HepG2 (cell line): ENCODE results near the gene SLC38A9. TPM values are rescaled to one million over a fixed set of nuclear protein-coding genes. Genes with fewer than 3 reads are reported as not detected.

ENCODE experiments used
- ATAC-seq: fragments of 200-7000 bp; cut with Tn5 transposase; 3 replicates; pipeline ENCODE4 v1.9.1; 2020; ENCODE audit warnings: mild to moderate bottlenecking, moderate library complexity
- BruUV-seq: library from RNA; stranded (reverse); fragments of 400-500 nt; replicated peaks from 2 replicates; lab custom pipeline; 2021; lab: Mats Ljungman, UMichigan
- CTCF ChIA-PET: fragments of 300-600 bp; formaldehyde crosslinking; extraction: SDS; loops from one replicate; lab custom pipeline; 2021; ENCODE audit warnings: low total read pairs, inconsistent platforms, low intra/inter-chr PET ratio; lab: Yijun Ruan, JAX
- POLR2A ChIA-PET: fragments of 350-600 bp; sonication (Branson Sonifier 250); formaldehyde crosslinking; loops from one replicate; lab custom pipeline; 2020; ENCODE audit warnings: antibody characterized with exemption, inconsistent platforms; lab: Yijun Ruan, JAX
- DNase-seq: peaks from one replicate; pipeline ENCODE4 v3.0.0-alpha.2; 2015; ENCODE audit warnings: low spot score
- FAIRE-seq: peaks from 3 replicates; lab custom pipeline; 2011; peaks lifted over from hg19 to GRCh38; lab: Jason Lieb, UNC
- H2AFZ ChIP-seq: one replicate; pipeline ENCODE4 v1.6.1; 2011; ENCODE audit warnings: low read length, inconsistent platforms
- H3K27ac ChIP-seq: fragments of 300-600 bp; 3 replicates; pipeline ENCODE4 v1.8.0; 2011; ENCODE audit warnings: mixed run types, mild to moderate bottlenecking, mixed read lengths, low read length, inconsistent platforms; ENCODE audit not compliant: insufficient read depth; ENCODE audit errors: extremely low read length
- H3K27me3 ChIP-seq, 2 experiments: fragments of 200-600 bp in 1 of 2; 2 replicates in 1 of 2; 3 replicates in 1 of 2; pipeline versions ENCODE4 v1.6.0 to v1.8.0; 2011; ENCODE audit warnings: low read length in 2 of 2, mild to moderate bottlenecking in 2 of 2, moderate library complexity in 2 of 2, inconsistent platforms in 1 of 2; ENCODE audit not compliant: insufficient read depth in 2 of 2, control insufficient read depth in 1 of 2
- H3K36me3 ChIP-seq, 2 experiments: fragments of 200-600 bp in 1 of 2; replicated peaks in 1 of 2; 2 replicates in 1 of 2; 3 replicates in 1 of 2; pipeline versions ENCODE4 v1.5.1 to v1.8.0; 2011; ENCODE audit warnings: low read length in 2 of 2, inconsistent platforms in 1 of 2; ENCODE audit not compliant: insufficient read depth in 2 of 2, control insufficient read depth in 1 of 2
- H3K4me1 ChIP-seq: 2 replicates; pipeline ENCODE4 v1.5.1; 2012; ENCODE audit warnings: low read length, inconsistent platforms; ENCODE audit not compliant: insufficient read depth
- H3K4me2 ChIP-seq: 2 replicates; pipeline ENCODE4 v1.6.0; 2011; ENCODE audit warnings: low read depth, low read length, inconsistent platforms
- H3K4me3 ChIP-seq, 3 experiments: fragments of 200-600 bp in 1 of 3; sonication (generic), shearing (Covaris generic) in 1 of 3; replicated peaks in 1 of 3; 2 replicates each; pipeline ENCODE4 v1.5.1; 2011 to 2016; ENCODE audit warnings: low read length in 3 of 3, inconsistent platforms in 2 of 3, low read depth in 2 of 3, mild to moderate bottlenecking in 2 of 3, control low read depth in 1 of 3, mixed read lengths in 1 of 3; ENCODE audit not compliant: insufficient read depth in 1 of 3
- H3K79me2 ChIP-seq: one replicate; pipeline ENCODE4 v1.6.1; 2011; ENCODE audit warnings: low read length, inconsistent platforms; ENCODE audit not compliant: insufficient read depth
- H3K9ac ChIP-seq: 2 replicates; pipeline ENCODE4 v1.6.0; 2011; ENCODE audit warnings: mild to moderate bottlenecking, low read depth, low read length, inconsistent platforms; ENCODE audit not compliant: insufficient read depth
- H3K9me3 ChIP-seq: 2 replicates; pipeline ENCODE4 v1.5.1; 2012; ENCODE audit warnings: mild to moderate bottlenecking, low read length
- H4K20me1 ChIP-seq: 2 replicates; pipeline ENCODE4 v1.6.0; 2011; ENCODE audit warnings: inconsistent platforms, mild to moderate bottlenecking, low read length, moderate library complexity; ENCODE audit not compliant: insufficient read depth
- CREM ChIP-seq, 2 experiments: sonication (generic) in 1 of 2; formaldehyde crosslinking in 1 of 2; IDR thresholded peaks; 2 replicates each; pipeline versions ENCODE4 v1.4.0 to v1.6.1; 2016 to 2020; ENCODE audit warnings: antibody characterized with exemption in 1 of 2, mild to moderate bottlenecking in 1 of 2, missing genetic modification reagents in 1 of 2
- PAF1 ChIP-seq: IDR thresholded peaks from 2 replicates; pipeline ENCODE4 v1.6.1; 2016; ENCODE audit warnings: missing genetic modification reagents, missing compliant biosample characterization
- PHF20 ChIP-seq: sonication (generic); formaldehyde crosslinking; IDR thresholded peaks from 2 replicates; pipeline ENCODE4 v1.5.0; 2020; ENCODE audit warnings: mild to moderate bottlenecking, missing genetic modification reagents
- SMARCE1 ChIP-seq: fragments of 450-650 bp; IDR thresholded peaks from 2 replicates; pipeline ENCODE4 v1.6.1; 2017; ENCODE audit warnings: borderline replicate concordance
- ZFP82 ChIP-seq: sonication (generic); formaldehyde crosslinking; IDR thresholded peaks from 2 replicates; pipeline ENCODE4 v1.5.1; 2020; ENCODE audit warnings: mild to moderate bottlenecking, missing genetic modification reagents, borderline replicate concordance
- ZNF225 ChIP-seq: sonication (generic); formaldehyde crosslinking; IDR thresholded peaks from 2 replicates; pipeline ENCODE4 v1.4.0; 2020; ENCODE audit warnings: mild to moderate bottlenecking, missing genetic modification reagents
- ZNF281 ChIP-seq: sonication (generic); formaldehyde crosslinking; IDR thresholded peaks from 2 replicates; pipeline ENCODE4 v1.4.0; 2020; ENCODE audit warnings: missing genetic modification reagents, borderline replicate concordance
- ZNF839 ChIP-seq: sonication (generic); formaldehyde crosslinking; IDR thresholded peaks from 2 replicates; pipeline ENCODE4 v1.4.0; 2020; ENCODE audit warnings: missing genetic modification reagents, mild to moderate bottlenecking, borderline replicate concordance
- WGBS: methylation state at CpG from one replicate; pipeline ENCODE4 v1.1.6; 2017; ENCODE audit warnings: low lambda C conversion rate; 5-methylcytosine and 5-hydroxymethylcytosine counted together
- in situ Hi-C: cut with HindIII; loops from 2 replicates; pipeline ENCODE4 v1.10.0; 2017; ENCODE audit warnings: low pct_unique_long_range_greater_than_20kb; ENCODE audit not compliant: extremely low pct_ligation_motif_present
- intact Hi-C: fragments of 100-400 bp; cut with micrococcal nuclease; formaldehyde crosslinking; loops from one replicate; pipeline ENCODE4 v1.10.0; 2022; ENCODE audit not compliant: unreplicated experiment
- polyA plus RNA-seq, 8 experiments: library from polyadenylated mRNA; depleted of rRNA in 3 of 8; stranded (reverse) in 7 of 8; unstranded in 1 of 8; fragments of >200 nt; fragmentation: Illumina TruSeq in 4 of 8; extraction: Trizol in 4 of 8; gene quantifications; 2 replicates each; pipeline versions ENCODE4 v1.2.1 to v1.2.3, GENCODE V29; 2011 to 2016; ENCODE audit warnings: low read depth in 4 of 8, missing spikeins in 1 of 8, mixed read lengths in 1 of 8; ENCODE audit not compliant: insufficient read depth in 1 of 8
- total RNA-seq, 5 experiments: library from RNA; depleted of rRNA; stranded (reverse); fragments of >200 nt; fragmentation: Illumina TruSeq; extraction: Trizol; gene quantifications; 2 replicates each; pipeline ENCODE4 v1.2.3, GENCODE V29; 2016; ENCODE audit warnings: low read depth in 1 of 5

The SLC38A9 gene
- total and polyA plus RNA-seq, 2 of the 13 experiments (the other 11 are each of a cell fraction or from before 2014, with no cell fraction given): 19.3 to 36.0 TPM

GRCh38 chr5:55599148-55600050 is 112.7 kb downstream of the SLC38A9 start:
- BruUV-seq: no TSS peak
- Histone ChIP-seq H3K4me2 (no peak overlapping the region), H3K36me3 (no peaks in the 10 kb centered on the region), H2AFZ (no peak overlapping the region), H3K9me3 (no peaks in the 10 kb centered on the region), H4K20me1 (no peaks in the 10 kb centered on the region)
- CTCF ChIA-PET: no interaction called here
- in situ Hi-C loops: no loop called here
- TF ChIP-seq ZFP82: no peak
- no peak for TF ChIP-seq ZNF839 (CRISPR knock-in tag)
- TF ChIP-seq CREM (IDR thresholded peaks at IDR 0.05): no peak
- no peak for TF ChIP-seq CREM (CRISPR knock-in tag; IDR thresholded peaks at IDR 0.05)
- TF ChIP-seq ZNF281 (CRISPR knock-in tag): no peak
- no peak for TF ChIP-seq PHF20
- no peak for TF ChIP-seq PAF1 (CRISPR knock-in tag)
- no peak for TF ChIP-seq SMARCE1
- TF ChIP-seq ZNF225 (CRISPR knock-in tag): no peak
- TF ChIP-seq, all 625 proteins: peak for 0
- no peak for FAIRE-seq
- Histone ChIP-seq H3K4me3 (no peak overlapping the region), H3K27me3 (no peaks in the 10 kb centered on the region; a peak in 1 of 5 replicates), H3K27ac (no peak overlapping the region), H3K79me2 (no peaks in the 10 kb centered on the region), H3K4me1 (peaks cover 50% of the 10 kb centered on the region), H3K9ac (no peak overlapping the region)
- 88% methylated on average over 8 of the region's 8 CpGs for WGBS
- no peak for ATAC-seq
- POLR2A ChIA-PET: no interaction called here
- no peak for DNase-seq
- intact Hi-C loops: no loop called here
